GM13976 (cell line): ENCODE results near the gene NCBP3.

Source experiments
- DNase-seq: peaks from one replicate; pipeline ENCODE4 v3.0.0; 2012; ENCODE audit warnings: low spot score
- in situ Hi-C: fragments of 300-500 bp; cut with MboI; formaldehyde crosslinking; loops from one replicate; pipeline ENCODE4 v1.12.0; 2022; ENCODE audit warnings: low sequenced_read_pairs, mixed read lengths, inconsistent platforms; ENCODE audit not compliant: unreplicated experiment
- TF ChIP-seq, protein P1 (sequence below): IDR thresholded peaks from 2 replicates; pipeline ENCODE4 v1.5.1; 2012; ENCODE audit warnings: borderline replicate concordance, mild to moderate bottlenecking; ENCODE audit not compliant: insufficient read depth; ENCODE audit errors: extremely low read depth, missing control alignments, control extremely low read depth

NCBP3 gene, protein sequence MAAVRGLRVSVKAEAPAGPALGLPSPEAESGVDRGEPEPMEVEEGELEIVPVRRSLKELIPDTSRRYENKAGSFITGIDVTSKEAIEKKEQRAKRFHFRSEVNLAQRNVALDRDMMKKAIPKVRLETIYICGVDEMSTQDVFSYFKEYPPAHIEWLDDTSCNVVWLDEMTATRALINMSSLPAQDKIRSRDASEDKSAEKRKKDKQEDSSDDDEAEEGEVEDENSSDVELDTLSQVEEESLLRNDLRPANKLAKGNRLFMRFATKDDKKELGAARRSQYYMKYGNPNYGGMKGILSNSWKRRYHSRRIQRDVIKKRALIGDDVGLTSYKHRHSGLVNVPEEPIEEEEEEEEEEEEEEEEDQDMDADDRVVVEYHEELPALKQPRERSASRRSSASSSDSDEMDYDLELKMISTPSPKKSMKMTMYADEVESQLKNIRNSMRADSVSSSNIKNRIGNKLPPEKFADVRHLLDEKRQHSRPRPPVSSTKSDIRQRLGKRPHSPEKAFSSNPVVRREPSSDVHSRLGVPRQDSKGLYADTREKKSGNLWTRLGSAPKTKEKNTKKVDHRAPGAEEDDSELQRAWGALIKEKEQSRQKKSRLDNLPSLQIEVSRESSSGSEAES

DNA sequence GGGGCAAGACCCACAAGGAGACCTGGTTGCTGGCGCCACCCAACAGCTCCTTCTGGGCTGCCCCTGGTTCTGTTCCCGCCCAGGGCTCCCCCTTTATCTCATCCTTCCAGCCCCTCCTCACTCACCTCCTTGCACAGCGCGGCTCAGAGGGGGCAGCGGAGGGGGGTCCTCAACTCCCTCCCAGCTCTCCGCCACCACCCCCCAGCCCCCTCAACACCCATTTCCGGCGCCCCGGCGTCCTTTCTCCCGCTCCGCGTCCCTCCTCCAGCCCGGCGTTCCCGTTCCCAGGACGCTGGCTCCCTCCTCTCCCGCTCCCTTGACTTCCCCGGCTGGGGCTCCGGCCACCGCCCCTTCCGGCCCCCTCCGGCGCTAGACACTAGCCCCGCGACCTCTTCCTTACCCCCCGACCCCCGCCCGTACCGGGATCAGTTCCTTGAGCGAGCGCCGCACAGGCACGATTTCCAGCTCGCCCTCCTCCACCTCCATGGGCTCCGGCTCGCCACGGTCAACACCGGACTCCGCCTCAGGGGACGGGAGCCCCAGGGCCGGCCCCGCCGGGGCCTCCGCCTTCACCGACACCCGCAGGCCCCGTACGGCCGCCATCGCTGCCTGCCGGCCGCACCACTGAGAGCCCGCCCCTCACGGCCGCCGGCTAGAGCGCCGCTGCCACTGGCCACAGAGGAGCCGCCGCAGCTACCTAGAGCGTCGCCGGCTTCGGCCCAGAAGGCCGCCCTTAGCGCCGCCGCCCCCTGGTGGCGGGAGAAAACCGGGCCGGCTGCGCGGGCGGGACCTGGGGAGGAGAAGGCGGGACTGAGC is at the start of gene NCBP3:
NCBP3 (minus strand) TSS at position 626 of the 816 bp plus-strand sequence; CDS start at position 603, 23 bp downstream.
- TF ChIP-seq, protein P1, sequence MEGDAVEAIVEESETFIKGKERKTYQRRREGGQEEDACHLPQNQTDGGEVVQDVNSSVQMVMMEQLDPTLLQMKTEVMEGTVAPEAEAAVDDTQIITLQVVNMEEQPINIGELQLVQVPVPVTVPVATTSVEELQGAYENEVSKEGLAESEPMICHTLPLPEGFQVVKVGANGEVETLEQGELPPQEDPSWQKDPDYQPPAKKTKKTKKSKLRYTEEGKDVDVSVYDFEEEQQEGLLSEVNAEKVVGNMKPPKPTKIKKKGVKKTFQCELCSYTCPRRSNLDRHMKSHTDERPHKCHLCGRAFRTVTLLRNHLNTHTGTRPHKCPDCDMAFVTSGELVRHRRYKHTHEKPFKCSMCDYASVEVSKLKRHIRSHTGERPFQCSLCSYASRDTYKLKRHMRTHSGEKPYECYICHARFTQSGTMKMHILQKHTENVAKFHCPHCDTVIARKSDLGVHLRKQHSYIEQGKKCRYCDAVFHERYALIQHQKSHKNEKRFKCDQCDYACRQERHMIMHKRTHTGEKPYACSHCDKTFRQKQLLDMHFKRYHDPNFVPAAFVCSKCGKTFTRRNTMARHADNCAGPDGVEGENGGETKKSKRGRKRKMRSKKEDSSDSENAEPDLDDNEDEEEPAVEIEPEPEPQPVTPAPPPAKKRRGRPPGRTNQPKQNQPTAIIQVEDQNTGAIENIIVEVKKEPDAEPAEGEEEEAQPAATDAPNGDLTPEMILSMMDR: peak; percentile 99
- in situ Hi-C loops: no loop called here
- DNase-seq: peak; percentile 99

DNA sequence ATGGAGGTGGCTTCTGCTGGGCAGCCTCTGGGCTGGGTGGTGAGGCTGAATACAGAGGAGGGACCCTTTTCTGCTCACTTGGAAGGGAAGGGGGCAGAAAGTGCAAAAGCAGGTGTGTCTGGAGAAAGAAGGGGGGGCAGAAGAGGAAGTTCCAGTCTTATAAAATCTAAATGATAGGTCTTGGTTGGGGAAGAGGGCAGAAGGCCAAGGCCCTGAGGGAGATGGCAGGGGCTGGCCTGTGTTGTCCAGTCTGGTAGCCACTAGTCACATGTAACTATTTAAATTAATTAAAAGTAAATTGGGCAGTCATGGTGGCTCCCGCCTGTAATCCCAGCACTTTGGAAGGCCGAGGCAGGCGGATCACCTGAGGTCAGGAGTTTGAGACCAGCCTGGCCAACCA is 49.3 kb upstream of the NCBP3 start:
- TF ChIP-seq, protein P1: no peak
- DNase-seq: no peak
- in situ Hi-C loops: no loop called here

DNA sequence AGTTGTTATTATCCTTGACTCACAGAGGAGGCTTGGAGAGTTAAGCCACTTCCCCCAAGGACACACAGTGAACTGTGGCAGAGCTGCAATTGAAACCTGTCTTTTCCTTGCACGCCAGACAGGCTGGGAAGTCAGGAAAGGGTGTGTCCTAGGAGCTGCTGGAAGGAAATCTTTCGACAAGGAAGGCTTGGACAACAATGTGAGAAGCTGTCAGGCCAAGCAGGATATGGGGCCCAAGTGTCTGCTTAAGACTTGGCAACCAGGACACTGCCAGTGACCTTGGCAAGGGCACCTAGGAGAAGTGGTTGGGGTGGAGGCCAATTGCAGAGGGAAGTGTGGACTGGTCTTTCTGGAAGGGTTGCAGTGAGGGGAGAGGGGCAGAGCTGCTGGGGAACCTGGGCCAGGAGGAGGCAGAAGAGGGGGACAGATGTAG is 48.9 kb upstream of the NCBP3 start:
- no peak for DNase-seq
- TF ChIP-seq, protein P1: no peak
- in situ Hi-C loops: no loop called here

DNA sequence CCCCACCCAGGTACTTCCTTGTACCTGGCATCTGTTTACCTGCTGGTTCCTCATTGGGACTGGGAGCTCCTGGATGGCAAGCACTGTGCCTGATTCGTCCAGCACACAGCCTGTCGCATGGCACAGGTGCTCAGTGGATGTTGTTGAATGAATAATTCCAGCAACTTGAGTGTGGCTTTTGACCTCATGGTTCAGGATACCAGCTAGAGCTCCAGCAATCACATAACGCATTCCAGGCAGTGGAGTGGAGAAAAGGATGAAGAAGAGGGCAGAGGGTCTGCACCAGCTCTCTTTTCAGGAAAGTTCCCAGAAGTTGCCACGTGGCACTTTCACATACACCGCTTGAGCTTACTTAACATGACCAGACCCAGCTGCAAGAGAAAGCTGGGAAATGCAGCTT is 48.1 kb upstream of the NCBP3 start:
- DNase-seq: no peak
- in situ Hi-C loops: no loop called here
- TF ChIP-seq, protein P1: no peak

DNA sequence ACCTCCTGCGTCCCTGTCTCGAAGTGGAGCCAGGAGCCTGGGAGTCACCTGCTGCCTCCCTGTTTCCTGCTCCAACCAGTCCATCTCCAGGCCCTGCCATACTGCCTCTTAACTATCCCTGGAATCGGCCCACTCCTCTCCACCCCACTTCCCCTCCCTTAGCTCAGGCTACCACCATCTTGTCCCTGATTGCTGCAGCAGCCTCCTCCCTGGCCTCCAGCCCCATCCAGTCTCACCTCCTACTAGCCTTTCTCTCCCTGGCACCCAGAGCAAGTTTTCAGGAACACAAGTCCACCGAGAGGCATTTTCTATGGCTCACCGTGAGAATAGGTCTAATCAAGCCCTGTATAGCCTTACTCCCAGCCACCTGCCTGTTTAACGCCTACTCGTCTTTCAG is 47.7 kb upstream of the NCBP3 start:
- TF ChIP-seq, protein P1: no peak
- in situ Hi-C loops: no loop called here

DNA sequence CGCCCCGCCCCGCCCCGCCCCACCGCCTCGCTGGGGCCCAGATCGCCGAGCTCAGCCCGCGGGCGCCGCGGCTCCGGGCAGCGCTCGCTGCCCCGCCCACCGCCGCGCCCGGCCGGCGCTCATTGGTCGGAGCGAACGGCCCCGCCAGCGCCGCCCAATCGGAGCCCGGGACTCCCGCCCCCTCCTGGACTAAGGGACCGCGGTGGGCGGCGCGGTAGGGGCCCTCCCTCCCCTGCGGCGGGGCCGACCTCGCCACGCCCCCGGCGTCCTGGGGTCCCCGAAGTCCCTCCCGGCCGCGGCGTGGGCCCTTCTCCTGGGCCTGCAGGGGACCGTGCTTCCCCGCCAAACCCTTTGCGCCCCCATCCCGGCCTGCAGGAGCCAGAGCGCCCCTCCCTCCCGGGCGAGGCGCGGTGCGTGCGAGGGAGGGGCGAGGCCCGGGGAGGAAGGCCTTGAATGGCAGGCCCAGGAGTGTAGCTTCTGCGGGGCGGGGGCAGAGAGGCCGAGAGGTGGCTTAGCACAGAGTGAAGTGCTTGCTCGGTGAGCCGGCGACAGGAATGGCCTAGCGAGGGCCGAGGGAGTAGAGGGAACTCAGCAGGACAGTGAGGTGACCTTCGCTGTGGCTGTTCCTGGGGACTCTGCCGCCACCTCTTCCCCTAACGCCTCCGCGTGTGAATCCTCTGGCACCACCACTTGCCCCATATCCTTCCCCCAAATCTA is 47.1 kb upstream of the NCBP3 start, which contains the start of gene CAMKK1:
CAMKK1 (minus strand) TSS at position 51 of the 717 bp plus-strand sequence. CDS start 7,366 bp downstream, outside the sequence.
- DNase-seq: peak; percentile 99
- TF ChIP-seq, protein P1: no peak
- in situ Hi-C loops: no loop called here

More for the DNA sequence above, 47.7 kb upstream of the NCBP3 start:
- no peak for DNase-seq
